BE2C (cell line): ENCODE results near the gene GALK2.
A peak's percentile ranks its signal among the peaks of the same experiment; 100 is the strongest.
"Not testable (repeated sequence)": the region's sequence is repeated elsewhere in the genome, so short reads cannot be mapped to it uniquely, and the experiment has no call there.

Source experiments
- DNase-seq: peaks from one replicate; pipeline ENCODE4 v3.0.0-alpha.2; 2020
- H3K27me3 ChIP-seq: fragments of 250-450 bp; sonication (Bioruptor Pico); 2 replicates; pipeline ENCODE4 v1.5.1; 2020; ENCODE audit warnings: mild to moderate bottlenecking
- H3K36me3 ChIP-seq: fragments of 250-450 bp; sonication (Bioruptor Pico); 2 replicates; pipeline ENCODE4 v1.5.1; 2020; ENCODE audit warnings: mild to moderate bottlenecking
- H3K4me1 ChIP-seq: fragments of 250-450 bp; sonication (Bioruptor Pico); 2 replicates; pipeline ENCODE4 v1.5.1; 2020
- H3K4me3 ChIP-seq: 2 replicates; pipeline ENCODE4 v1.5.1; 2011; ENCODE audit warnings: low read depth, low read length
- H3K9me3 ChIP-seq: fragments of 250-450 bp; sonication (Bioruptor Pico); 2 replicates; pipeline ENCODE4 v1.5.1; 2020
- TF ChIP-seq, protein P1 (sequence below): IDR thresholded peaks from 2 replicates; pipeline ENCODE4 v1.5.1; 2012; ENCODE audit warnings: mild to moderate bottlenecking, low read depth, low read length

GALK2 gene

DNA sequence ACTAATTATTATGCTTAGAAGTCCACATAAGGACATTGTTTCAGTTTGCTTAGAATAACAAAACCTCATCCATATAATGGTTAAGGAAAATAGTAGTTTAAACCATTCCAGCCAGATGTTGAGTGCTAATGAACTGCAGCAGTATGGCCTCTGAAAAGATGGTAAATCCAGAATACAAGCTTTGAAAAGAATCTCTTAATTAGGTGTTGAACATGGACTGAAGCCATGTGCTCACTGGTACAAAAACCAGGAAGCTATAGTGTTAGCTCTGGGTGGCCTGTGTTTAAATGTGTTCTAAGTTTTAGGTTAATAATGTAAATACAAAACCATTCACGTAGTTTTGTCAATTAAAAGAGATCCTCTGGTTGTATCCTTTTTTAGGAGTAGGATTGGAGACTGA, 78.2 kb downstream of the GALK2 start:
- no peak overlapping the region for H3K4me3 ChIP-seq
- H3K4me1 ChIP-seq = no peaks in the 10 kb centered on the region
- no peak for DNase-seq
- TF ChIP-seq, protein P1, sequence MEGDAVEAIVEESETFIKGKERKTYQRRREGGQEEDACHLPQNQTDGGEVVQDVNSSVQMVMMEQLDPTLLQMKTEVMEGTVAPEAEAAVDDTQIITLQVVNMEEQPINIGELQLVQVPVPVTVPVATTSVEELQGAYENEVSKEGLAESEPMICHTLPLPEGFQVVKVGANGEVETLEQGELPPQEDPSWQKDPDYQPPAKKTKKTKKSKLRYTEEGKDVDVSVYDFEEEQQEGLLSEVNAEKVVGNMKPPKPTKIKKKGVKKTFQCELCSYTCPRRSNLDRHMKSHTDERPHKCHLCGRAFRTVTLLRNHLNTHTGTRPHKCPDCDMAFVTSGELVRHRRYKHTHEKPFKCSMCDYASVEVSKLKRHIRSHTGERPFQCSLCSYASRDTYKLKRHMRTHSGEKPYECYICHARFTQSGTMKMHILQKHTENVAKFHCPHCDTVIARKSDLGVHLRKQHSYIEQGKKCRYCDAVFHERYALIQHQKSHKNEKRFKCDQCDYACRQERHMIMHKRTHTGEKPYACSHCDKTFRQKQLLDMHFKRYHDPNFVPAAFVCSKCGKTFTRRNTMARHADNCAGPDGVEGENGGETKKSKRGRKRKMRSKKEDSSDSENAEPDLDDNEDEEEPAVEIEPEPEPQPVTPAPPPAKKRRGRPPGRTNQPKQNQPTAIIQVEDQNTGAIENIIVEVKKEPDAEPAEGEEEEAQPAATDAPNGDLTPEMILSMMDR = no peak
- H3K9me3 ChIP-seq = no peaks in the 10 kb centered on the region
- H3K27me3 ChIP-seq = no peaks in the 10 kb centered on the region
- H3K36me3 ChIP-seq = no peaks in the 10 kb centered on the region

DNA sequence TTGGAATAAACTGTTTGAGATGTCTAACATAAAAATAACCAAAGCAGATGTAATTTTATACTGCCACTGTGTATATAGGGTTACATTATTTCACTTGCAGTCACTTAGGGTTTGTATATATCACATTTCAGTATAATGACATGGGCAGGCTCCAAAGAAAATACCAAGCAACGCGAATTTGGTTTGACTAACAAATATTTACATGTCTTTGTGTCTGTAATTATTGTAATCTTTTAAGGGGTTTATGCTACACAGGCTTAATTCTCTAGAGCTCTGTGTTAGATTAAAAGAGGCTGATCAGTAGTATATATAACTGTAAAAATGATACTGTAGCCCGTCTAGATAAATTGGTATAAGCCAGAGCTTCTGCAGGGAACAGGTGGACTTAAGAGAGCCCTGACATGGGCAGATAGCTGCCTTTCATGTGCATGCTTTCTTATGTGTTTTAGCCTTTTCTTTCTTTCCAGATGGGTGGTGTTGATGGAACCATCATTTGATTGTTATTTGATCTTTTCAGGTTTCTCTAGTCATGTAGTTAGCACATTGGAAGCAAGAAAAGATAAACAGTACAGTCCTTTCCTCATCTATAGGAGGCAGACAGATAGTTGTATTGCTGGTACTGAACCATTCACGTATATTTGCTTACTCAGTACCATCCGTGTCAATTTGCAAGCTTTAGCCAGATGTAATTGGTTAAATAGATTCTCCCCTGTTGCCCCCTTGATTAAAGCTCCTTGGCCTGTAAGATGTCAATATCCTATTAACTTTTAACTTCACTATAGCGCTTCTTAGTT, 86.1 kb downstream of the GALK2 start:
- Histone ChIP-seq H3K9me3 (no peaks in the 10 kb centered on the region), H3K36me3 (no peaks in the 10 kb centered on the region), H3K4me3 (no peak overlapping the region), H3K4me1 (0 out of 2 replicates have a peak, but pooled peaks cover 2% of the 10 kb centered on the region), H3K27me3 (no peaks in the 10 kb centered on the region)
- no peak for DNase-seq
- TF ChIP-seq, protein P1 = no peak

DNA sequence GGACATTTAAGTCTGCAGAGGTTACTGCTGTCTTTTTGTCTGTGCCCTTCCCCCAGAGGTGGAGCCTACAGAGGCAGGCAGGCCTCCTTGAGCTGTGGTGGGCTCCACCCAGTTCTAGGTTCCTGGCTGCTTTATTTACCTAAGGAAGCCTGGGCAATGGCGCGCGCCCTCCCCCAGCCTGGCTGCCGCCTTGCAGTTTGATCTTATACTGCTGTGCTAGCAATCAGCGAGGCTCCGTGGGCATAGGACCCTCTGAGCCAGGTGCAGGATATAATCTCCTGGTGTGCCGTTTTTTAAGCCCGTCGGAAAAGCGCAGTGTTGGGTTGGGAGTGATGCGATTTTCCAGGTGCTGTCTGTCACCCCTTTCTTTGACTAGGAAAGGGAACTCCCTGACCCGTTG, 95.1 kb downstream of the GALK2 start:
- H3K4me1 ChIP-seq, H3K27me3 ChIP-seq, H3K36me3 ChIP-seq, H3K9me3 ChIP-seq, DNase-seq, H3K4me3 ChIP-seq: not testable (repeated sequence)

DNA sequence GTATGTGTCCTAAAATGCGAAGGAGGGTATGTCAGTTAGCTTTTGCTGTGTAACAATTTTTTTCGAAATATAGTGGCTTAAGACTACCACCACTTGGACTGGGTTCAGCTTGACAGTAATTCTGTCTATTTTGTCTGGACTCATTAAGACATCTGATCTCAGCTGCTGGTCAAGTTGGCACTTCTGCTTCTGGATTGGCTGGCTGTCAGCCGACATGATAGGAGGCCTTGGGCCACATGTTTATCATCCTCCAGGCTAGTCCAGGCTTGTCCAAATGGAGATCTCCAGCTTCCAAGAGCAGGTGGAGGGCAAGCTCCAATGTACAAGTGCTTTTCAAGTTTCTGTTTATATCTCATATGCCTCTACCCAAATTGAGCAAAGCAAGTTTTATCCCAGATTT, 95.9 kb downstream of the GALK2 start:
- Histone ChIP-seq H3K9me3 (peaks cover 2% of the 10 kb centered on the region; the same call in 1 of the 2 replicates), H3K36me3 (no peaks in the 10 kb centered on the region), H3K4me3 (no peak overlapping the region), H3K27me3 (no peaks in the 10 kb centered on the region), H3K4me1 (no peaks in the 10 kb centered on the region)
- TF ChIP-seq, protein P1 = no peak
- DNase-seq = no peak

DNA sequence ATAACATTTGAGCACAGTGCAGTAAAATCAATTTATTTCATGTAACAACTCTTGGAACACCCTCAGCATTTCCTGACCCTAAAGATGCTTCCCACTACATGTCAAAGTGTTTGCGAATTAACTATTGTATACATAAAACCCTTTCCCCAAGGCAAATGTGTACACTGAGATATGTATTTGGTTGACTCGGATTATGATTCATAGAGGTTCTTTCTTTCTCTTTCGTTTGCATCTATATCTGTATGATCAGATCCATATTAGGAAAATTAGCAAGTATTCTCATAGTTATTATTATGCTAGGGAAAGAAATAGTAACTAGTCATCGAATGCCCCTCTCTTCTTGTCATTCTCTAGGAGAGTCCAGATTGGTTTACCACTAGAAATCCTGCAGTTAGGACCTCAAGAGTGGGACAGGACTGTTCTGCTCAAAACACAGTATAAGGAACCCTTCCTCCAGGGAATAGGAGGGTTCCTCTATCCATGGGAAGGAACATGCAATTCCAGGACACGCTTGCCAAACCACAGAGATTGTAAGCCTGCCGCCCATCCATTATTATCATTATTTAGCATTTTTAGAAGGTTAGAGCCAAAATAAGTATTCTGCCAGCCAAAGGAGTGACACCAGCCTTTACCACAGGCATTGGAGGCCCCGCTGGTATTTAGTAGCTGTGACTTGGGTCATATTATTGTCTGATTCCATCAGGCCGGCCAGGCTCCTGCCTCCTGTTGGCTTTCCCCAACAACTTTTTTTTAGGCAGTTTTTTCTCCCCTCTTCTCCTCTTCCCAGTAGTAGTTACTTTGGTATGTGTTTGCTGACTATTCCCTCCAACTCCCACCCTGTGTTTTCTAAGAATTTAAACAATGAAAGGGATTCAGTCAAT, 100.7 kb downstream of the GALK2 start:
- DNase-seq = no peak
- TF ChIP-seq, protein P1 = no peak
- peaks cover 2% of the 10 kb centered on the region; the same call in 1 of the 2 replicates for H3K9me3 ChIP-seq
- H3K27me3 ChIP-seq = no peaks in the 10 kb centered on the region
- H3K4me1 ChIP-seq = peaks cover 13% of the 10 kb centered on the region
- no peak overlapping the region for H3K4me3 ChIP-seq
- H3K36me3 ChIP-seq = no peaks in the 10 kb centered on the region

DNA sequence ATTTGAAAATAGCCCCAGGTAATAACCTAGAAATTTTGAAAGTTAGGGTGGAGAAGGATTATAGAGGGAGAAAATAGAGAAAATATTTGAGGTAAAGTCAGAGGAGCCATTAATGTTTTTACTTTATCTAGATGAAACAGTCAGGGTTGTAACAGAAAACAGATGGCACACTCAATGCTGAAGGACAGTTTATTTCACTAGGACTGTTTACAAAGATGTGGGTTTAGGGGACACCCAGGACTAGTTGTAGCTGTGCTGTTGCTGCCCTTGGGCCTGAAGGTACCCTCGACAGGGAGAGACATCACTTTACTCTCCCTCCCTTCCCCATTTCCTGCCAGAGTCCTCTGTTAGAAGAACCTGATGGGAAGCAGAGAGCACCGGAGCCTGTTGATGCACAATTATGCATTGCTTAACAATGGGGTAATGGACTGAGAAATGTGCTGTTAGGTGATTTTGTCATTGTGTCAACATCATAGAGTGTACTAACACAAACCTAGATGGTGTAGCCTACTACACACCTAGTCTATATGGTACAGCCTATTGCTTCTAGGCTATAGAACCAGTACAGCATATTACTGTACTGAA, 103.8 kb downstream of the GALK2 start:
- peak; percentile 12 for DNase-seq
- H3K4me3 ChIP-seq = no peak overlapping the region
- no peaks in the 10 kb centered on the region for H3K9me3 ChIP-seq
- H3K36me3 ChIP-seq = no peaks in the 10 kb centered on the region
- H3K27me3 ChIP-seq = no peaks in the 10 kb centered on the region
- H3K4me1 ChIP-seq = peaks cover 13% of the 10 kb centered on the region
- TF ChIP-seq, protein P1 = no peak
